Stimulated activated CD8-positive, alpha-beta memory T cell treated with anti-CD3 and anti-CD28 coated beads, Interleukin-7, amount 100 ng/mL, for 4 hours (primary cell): Measurements from ENCODE around the gene GALNT10.
"Not testable (repeated sequence)": the region's sequence is repeated elsewhere in the genome, so short reads cannot be mapped to it uniquely, and the experiment has no call there.

ENCODE experiments used
- DNase-seq, 2 donors: peaks; one replicate each; pipeline ENCODE4 v3.0.0-alpha.2; 2020; ENCODE audit warnings: low read depth in 2 of 2

The GALNT10 gene

DNA sequence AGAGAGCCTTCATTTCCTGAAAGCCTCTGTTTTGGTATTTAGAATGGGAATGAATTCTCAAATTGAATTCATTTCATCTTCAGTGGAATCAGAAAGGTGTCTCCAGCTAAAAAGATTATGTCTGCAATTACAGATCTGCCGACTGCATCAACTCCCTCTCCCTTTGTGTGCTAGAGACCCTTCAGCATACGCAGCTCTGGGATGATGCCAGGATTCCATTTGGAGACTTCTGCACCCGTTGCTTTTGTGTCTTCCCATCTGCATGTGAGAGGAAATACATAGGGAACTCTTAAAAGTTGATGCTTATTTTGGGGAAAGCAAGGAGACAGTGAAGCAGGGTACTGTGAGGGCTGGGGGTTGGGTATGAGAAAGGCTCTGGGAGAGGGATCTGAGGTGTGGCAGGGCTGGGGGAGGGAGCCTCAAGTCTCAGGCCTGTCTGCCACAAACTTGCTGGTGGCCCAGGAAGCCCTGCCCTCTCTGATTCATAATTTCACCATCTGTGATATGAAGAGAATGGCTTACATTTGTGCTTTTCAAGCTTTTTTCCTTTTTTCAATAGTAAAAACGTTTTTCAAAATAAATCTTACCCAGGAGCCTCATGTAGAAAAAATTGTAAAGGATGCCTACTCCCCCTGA is 165.6 kb downstream of the GALNT10 start:
- no peak for DNase-seq

GRCh38 chr5:154356958-154357357 is 166.4 kb downstream of the GALNT10 start:
- DNase-seq = no peak

- DNase-seq = no peak
These were observed 168.1 kb downstream of the GALNT10 start for GRCh38 chr5:154358516-154359220.

- DNase-seq = no peak
These were observed 168.7 kb downstream of the GALNT10 start for GRCh38 chr5:154359221-154359573.

- DNase-seq = not testable (repeated sequence)
These were observed 169.7 kb downstream of the GALNT10 start for GRCh38 chr5:154360241-154360640.

DNA sequence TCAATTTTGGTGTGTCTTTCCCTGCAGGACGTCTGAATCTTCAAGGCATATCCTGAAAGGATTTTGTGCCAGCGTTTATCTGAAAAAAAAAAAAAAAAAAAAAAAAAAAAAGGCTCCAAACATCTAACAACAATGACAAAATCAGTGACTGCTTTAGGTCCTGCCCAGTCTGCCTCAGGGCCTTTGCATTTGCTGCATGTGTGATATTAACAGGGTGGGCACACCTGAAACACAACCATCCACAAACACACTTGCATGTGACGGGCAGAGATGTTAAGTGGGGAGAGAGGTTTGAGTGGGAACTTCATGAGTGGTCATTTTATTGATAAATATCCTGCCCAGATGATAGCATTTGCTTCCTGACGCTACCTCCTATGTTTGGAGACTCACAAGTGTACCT is 172.9 kb downstream of the GALNT10 start:
- DNase-seq = no peak

- no peak for DNase-seq
These were observed 174.2 kb downstream of the GALNT10 start for GRCh38 chr5:154364771-154365170.

DNA sequence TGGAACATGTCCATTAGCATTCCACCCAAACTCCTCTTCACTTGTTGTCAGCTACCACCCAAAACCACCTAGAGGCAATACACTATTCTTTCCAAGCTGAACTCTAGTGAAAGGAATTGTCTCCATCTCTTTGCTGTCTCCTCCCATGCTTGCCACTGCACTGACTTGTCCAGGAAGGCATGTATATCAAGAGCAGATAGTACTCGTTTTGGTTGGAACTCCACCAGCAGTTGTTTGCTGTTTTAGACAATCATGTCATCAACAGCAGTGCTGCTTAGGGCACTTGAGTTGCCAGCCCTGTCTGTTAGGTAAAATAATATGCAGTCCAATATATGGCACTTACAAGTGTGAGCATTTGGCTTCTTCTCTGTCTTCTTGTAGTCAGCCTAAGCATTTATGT is 175.3 kb downstream of the GALNT10 start:
- DNase-seq = no peak

DNA sequence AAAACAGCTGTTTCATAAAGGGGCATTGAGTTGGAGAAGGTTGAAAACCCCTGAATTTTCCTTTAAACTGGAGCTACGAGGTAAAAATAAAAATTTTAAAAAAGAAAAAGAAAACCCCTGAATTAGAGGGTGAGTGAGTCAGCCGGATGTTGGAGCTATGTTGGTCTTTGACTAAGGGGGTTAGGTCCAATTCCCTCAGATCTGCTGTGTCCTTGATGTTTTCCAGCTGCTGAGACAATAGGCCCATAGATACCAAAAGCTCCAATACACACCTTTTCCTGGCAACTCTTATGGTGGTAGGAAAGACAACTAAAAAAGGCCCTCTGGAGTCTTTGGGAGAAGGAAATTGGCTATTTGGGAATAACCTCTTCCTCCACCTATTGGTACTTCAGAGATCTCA is 175.8 kb downstream of the GALNT10 start:
- no peak for DNase-seq

GRCh38 chr5:154367101-154367500 is 176.6 kb downstream of the GALNT10 start:
- no peak for DNase-seq

DNA sequence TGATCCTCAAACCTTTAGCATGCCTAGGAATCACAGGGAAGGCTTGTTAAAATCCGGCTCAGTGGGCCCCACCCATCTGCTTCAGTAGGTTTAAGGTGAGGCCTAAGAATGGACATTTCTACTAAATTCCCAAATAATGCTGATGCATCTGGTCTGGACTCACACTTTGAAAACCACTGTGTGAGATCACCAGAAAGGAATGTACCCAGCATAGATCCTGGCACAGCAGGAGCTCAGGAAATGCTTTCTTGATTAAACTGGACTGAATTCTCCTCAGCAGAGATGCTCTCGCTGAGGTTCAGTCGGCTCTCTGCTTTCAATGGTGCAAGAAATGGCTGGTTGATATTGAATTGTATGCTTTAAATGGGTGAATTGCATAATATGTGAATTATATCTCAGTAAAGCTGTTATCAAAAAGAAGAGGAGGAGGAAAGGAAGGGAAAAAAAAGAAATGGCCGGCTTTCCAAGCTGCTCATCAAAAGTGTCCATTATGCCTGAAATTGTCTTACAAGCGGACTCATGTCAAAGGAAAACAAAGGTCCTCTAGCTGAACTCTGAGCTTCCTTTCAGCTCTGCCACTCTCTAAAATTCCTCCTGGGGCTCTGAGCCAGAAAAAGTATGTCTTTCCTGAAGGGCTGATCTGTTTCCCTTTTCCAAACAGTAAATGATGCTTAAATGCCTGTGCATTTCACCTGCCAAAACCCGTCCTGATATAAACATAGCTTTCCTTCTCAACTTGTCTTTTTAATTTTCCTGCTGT is 177.7 kb downstream of the GALNT10 start:
- no peak for DNase-seq

GRCh38 chr5:154369682-154370081 is 179.1 kb downstream of the GALNT10 start:
- no peak for DNase-seq

DNA sequence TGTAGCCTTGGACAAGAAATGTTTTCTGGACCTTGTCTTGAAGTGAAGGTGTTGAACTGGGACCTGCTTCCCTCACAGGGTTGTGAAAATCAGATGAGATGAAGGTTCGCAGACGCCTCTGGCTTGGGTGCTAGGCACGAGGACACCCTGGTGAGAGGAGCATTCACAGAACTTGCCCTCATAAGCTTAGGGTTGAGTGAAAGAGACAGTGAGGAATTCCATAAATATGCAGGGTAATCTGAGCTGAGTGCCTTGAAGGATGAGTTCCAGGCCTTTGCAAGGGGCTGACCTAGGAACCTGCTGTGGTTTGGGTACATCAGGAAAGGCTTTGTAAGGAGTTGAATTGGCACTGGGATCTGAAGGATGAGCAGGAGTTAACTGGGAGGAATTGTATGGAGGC is 179.6 kb downstream of the GALNT10 start:
- DNase-seq = no peak

- DNase-seq = no peak
These were observed 180.3 kb downstream of the GALNT10 start for GRCh38 chr5:154370813-154371212.

- no peak for DNase-seq
These were observed 181.2 kb downstream of the GALNT10 start for GRCh38 chr5:154371687-154372086.

- DNase-seq = no peak
These were observed 182.1 kb downstream of the GALNT10 start for GRCh38 chr5:154372661-154373060.

DNA sequence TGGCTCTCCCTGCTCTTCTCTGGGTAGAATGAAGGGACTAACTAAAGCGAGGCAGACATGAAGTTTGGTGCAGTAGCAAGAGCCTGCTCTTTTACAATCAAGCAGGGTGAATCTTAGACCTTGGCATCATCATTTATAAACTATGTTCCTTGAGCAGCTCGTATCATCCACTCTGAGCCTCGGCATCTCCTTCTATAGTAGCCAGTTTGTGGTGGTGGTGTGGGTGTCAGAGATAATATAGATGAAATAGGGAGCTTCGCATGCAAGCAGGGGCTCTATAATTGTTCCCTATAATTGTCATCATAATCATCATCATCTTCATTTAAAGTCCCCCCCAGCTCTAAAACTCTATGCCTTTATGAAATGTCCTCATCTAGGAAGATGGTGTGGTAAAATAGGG is 182.8 kb downstream of the GALNT10 start:
- no peak for DNase-seq

GRCh38 chr5:154373729-154374179 is 183.2 kb downstream of the GALNT10 start:
- no peak for DNase-seq

DNA sequence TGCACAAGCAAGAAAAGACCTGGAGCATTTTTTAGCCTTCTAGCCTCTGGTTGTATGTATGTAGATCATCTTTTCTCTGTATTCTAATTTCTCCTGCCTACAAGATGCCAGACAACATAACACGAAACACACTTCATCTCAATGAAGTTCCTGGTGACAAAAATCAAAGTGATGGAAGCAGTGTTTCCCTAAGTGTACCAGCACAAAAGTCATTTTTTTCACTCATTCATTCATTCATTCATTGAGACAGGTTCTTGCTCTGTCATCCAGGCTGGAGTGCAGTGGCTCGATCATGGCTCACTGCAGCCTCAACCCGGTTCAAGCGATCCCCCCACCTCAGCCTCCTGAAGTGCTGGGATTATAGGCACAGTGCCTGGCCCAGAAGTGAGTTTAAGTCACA is 183.7 kb downstream of the GALNT10 start:
- no peak for DNase-seq

DNA sequence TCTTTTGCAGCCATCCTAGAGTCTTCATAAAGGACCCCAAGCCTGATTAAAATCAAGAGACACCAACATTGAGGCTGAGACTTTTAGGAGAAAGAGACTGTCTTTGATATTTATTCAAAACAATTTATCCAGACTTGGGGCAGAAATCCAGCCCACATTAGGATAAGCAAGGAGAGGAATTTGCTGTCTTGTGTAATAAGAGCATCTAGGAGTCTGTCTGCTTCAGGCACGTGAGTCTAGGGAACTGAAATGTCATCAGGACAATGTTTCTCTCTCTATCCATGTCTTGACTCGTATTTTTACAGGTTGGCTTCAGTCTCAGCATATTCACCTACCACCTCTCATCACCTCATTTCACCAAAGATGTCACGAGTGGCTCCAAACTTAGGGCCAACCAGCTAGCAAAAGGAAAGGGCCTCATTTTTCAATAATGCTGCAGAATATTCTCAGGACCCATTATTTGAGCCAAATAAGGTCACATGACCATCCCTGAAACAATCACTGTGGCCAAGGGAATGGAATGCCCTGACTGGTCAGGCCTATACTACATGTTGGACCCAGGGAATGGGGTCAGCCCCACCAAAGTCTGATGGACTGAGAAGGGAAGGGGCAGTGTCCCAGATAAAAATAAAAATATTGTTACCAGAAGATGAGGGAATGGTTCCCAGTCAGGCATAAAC is 184.9 kb downstream of the GALNT10 start:
- DNase-seq = no peak

GRCh38 chr5:154376481-154376880 is 185.9 kb downstream of the GALNT10 start:
- no peak for DNase-seq
